GM19240 (cell line): ENCODE data around the gene CDH8.

ENCODE experiments used
- DNase-seq: peaks from one replicate; pipeline ENCODE4 v3.0.0; 2011; ENCODE audit warnings: low spot score; ENCODE audit not compliant: insufficient read length

CDH8 gene

GRCh38 chr16:62036101-62036801 is at the start of gene CDH8:
CDH8 (minus strand) TSS chr16:62036438; CDS start chr16:62021403, 15,035 bp downstream.
- DNase-seq = no peak

DNA sequence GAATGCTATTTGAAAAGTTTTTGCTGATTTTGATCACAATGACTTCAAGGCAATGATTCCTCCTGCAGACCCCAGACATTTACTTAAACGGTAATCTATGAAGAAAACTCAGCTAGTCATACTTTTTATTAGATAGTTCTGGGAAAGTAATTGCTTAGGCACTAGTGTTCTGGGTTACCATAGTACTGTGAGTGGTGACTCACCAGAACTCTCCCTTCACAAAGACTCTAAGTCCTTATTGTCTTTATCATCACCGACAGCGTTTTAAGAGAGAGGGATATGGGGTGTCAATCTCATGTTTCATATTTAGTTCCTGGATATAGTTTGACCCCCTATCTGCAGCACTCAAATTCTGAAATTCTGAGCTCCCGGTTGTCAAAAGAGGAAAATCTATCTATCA is 43.0 kb upstream of the CDH8 start:
- DNase-seq = no peak

DNA sequence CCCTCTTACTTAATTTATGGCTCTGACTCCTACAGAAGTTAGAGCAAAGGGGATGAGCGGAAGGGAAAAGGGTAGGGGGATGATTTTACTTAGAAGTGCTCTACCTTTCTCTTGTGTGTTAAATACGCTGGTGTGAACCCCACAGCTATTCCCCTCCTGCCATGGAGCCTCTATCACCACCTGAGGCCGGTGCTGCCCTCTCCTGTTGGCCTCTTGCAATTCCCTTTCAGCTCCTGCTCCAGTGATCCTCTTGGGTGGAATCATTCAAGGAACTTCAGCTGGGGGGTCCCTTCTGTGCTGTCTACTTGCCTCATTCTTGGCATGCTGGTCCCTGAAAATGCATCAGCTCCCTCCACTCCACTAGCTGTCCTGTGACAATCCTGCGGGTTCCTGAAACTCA is 41.8 kb upstream of the CDH8 start:
- no peak for DNase-seq

- no peak for DNase-seq
Observed at GRCh38 chr16:62076886-62077285, 40.6 kb upstream of the CDH8 start.

GRCh38 chr16:62068747-62069146 is 32.5 kb upstream of the CDH8 start:
- no peak for DNase-seq

GRCh38 chr16:62067981-62068380 is 31.7 kb upstream of the CDH8 start:
- no peak for DNase-seq

DNA sequence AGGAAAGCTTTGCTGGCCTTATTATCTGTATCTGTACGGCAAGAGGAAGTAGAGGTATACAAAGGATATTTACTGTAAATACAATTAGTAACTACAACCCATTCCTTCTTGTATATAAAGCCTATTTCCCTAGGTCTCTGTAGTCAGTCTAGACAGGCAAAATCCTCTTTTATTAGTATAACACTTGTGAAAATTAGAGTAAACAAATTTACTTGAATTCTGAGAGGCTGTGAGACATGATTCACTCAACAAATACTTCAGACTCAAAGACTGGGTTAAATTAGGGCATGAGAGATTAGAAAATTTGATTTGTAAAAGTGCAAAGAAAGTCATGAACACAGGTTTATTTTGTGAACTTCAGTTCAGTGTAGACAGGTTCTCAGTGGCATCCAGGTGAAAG is 30.9 kb upstream of the CDH8 start:
- DNase-seq = no peak

- no peak for DNase-seq
Observed at GRCh38 chr16:62066747-62067146, 30.5 kb upstream of the CDH8 start.

DNA sequence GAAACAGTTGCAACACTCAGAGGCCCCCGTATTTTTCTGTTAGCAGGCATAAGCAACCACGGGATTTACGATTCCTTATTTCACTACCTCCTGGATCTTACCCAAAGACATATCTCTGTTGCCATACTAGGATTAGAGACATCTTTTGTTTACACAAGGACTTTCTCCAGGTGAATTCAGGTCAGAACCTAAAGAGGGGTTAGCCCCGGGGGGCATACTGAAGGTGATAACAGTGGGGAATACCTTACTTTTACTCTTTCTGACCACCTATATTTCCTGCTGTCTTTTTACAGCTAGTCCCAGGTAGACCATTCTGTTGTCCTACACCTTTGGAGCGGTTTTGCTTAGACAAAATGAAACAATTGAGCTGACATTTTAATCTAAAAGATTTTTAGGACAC is 27.9 kb upstream of the CDH8 start:
- DNase-seq = no peak

DNA sequence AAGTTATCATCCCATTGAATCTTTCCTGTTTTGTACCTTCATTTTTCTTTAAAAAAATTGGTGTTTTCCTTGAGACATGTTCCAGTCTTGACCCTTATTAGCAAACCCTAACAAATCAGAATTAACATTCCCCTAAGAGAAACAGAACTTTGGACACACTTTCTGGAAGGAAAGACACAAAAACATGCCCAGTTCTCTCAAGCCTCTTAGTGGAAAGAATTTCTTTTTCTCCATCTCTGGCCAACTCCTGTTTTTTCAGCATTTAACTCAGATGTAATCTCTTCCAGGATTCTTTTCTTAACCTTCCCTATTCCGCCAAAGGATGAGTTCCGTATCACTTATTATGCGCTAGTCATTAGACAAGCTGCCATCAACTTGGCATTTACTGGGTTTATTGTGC is 23.9 kb upstream of the CDH8 start:
- DNase-seq = no peak

DNA sequence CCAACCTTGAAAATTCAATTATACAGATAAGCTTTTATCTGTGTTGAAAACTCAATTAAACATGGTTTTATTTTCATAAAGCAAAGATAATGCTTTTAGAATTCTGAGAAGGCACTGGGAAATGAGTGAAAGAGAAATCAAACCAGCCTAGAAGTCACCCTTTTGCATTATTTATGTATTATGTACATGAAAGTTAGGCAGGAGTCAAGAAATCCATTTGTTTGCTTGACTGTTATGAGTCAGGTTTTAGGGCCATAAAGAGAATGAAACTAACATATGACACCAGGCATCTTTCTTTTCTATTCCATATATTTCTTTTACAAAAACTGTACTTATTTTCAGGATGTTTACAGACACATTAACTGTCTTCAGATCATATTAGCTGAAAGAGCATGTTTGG is 23.3 kb upstream of the CDH8 start:
- no peak for DNase-seq

DNA sequence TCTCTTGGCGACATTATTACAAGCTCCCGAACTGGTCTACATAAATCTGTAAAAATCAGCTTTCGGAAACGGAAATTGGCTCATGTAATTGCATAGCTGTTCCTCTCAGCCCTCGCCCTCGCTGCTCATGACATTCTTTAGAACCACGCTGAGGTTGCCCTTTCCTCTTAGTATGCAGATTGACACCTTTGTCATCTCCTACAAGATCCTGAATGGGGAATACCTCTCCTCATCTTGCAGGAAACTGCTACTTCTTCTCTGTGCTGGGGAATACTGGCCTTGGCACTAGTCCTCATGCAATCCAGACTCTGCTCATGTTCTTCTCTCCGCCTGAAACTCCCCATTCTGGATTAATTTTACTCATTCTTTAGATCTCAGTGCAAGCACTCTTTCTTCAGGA is 22.2 kb upstream of the CDH8 start:
- no peak for DNase-seq

- DNase-seq = no peak
Observed at GRCh38 chr16:62051942-62052341, 15.7 kb upstream of the CDH8 start.

- DNase-seq = no peak
Observed at GRCh38 chr16:62050793-62051192, 14.6 kb upstream of the CDH8 start.

GRCh38 chr16:62046801-62047200 is 10.6 kb upstream of the CDH8 start:
- no peak for DNase-seq

GRCh38 chr16:62041401-62041800 is 5.2 kb upstream of the CDH8 start:
- DNase-seq = no peak

DNA sequence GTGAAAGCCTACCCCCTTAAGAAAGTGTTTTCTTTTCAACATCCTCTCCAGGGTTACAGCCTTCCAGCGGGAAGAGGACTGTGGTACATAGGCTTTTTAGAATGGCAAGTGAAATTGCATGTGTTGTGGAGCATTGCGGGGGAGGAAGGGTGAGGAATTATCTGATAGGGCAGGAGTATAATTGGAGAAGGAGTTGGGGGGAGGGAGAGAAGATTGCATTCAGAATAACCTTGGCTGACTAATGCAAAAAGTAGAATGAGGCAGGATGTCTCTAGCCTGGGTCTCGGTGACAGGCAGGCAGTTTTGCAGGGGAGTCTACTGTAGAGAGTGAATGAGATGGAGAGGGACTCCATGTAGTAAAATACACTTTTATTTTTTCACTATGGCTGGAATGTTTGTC is 2.4 kb upstream of the CDH8 start:
- no peak for DNase-seq

GRCh38 chr16:62038225-62038624 is 2.0 kb upstream of the CDH8 start:
- DNase-seq = no peak

- no peak for DNase-seq
Observed at GRCh38 chr16:62036802-62037135, 531 bp upstream of the CDH8 start.

GRCh38 chr16:62035115-62036092 is 834 bp downstream of the CDH8 start:
- no peak for DNase-seq

DNA sequence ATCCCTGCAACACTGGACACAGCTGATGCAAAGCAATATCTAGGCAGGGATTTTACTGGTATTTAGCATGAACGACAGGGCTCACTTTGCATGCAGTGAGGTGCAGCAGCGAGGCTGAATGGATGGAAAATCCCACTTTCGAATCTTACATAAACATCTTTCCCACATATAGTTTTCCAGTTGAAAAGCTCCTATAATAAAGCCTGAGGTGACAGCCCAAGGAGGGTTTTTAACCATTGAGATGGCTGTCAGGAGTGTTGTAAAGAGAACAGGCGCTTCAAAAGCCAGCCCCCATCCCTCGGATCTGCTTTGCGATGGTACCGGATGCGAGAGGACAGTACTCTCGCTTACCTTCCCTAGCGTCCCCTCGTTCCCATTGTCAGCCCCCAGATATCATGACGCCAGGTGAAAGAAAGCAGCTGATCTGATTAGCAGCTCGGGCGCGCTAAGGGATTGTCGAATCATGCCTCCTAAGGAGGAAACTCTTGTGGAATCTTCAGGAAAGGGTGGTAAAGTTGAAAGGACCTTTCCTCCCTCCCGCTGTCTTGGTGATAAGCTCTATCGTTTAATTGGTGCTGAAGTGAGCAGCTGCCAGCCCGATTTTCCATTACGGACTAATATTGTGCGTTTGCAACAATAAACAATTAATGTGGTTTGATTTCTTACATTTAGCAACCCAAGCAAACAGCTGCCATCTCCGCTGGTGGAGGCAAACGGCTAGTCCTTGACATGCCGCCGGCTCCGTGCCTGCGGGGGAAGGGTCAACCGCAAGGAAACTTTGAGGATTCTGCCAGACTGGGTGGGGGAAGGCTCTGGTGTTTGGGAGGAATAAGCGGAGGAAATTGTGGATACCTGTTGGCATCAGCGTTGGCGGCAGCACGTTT is 1.8 kb downstream of the CDH8 start:
- DNase-seq = no peak

DNA sequence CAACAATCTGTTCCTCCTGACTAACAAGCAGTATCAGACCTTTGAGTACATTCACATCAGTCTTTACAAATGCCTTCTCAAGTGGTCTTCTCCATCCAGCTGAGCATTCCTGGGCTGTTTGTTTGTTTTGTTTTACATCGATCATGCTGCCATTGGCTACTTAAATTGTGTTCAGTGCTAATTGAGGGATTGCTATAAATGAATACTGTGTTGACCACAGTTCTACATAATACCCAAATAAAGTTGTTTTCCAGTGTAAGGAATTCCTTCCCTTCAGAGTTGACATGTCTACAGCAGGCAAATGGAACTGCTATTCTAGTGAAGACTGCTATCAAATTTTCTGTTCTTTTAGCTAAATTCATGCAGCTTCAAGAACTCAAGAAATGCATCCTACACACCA is 3.2 kb downstream of the CDH8 start:
- DNase-seq = no peak
